Peyer's patch (tissue), 4 donors: ENCODE measurements around the gene KCNJ10.

Source experiments
- POLR2A ChIP-seq, 2 donors: fragments of 450-650 bp; IDR thresholded peaks; one replicate each; pipeline ENCODE4 v1.5.1; 2017; ENCODE audit warnings: antibody characterized with exemption in 2 of 2, mild to moderate bottlenecking in 2 of 2, moderate library complexity in 2 of 2
- TF ChIP-seq, protein P1 (sequence below), 6 experiments: fragments of 450-650 bp in 4 of 6; fragments of 200-600 bp in 2 of 6; sonication (generic) in 1 of 6; IDR thresholded peaks; one replicate each; pipeline ENCODE4 v1.5.1; 2017 to 2019; ENCODE audit warnings: antibody characterized with exemption in 6 of 6, mild to moderate bottlenecking in 3 of 6, moderate library complexity in 1 of 6

DNA sequence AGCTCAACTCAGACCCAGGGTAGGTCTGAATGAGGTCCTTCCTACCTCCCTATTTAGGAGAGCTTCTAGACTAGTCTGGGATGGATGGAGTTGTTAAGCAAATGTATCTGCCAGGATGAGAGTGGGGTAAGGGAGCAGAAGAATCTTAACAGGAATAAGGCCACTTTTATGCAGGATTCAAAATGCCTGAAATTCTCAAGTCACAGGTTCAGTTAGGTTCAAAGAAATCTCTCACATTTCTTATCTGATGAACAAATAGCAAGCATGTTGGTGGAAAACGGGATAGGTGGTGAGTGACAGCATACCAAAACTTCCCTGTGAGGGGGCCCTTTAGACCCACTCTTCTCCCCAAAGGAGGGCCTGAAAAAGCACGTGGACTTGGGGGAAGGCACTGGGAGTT, 118.9 kb downstream of the KCNJ10 start:
- no peak for TF ChIP-seq POLR2A (IDR thresholded peaks at IDR 0.05)
- TF ChIP-seq, protein P1, sequence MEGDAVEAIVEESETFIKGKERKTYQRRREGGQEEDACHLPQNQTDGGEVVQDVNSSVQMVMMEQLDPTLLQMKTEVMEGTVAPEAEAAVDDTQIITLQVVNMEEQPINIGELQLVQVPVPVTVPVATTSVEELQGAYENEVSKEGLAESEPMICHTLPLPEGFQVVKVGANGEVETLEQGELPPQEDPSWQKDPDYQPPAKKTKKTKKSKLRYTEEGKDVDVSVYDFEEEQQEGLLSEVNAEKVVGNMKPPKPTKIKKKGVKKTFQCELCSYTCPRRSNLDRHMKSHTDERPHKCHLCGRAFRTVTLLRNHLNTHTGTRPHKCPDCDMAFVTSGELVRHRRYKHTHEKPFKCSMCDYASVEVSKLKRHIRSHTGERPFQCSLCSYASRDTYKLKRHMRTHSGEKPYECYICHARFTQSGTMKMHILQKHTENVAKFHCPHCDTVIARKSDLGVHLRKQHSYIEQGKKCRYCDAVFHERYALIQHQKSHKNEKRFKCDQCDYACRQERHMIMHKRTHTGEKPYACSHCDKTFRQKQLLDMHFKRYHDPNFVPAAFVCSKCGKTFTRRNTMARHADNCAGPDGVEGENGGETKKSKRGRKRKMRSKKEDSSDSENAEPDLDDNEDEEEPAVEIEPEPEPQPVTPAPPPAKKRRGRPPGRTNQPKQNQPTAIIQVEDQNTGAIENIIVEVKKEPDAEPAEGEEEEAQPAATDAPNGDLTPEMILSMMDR (IDR thresholded peaks at IDR 0.05): no peak
